Activated CD8-positive, alpha-beta memory T cell treated with anti-CD3 and anti-CD28 coated beads for 48 hours (primary cell): ENCODE data around the gene MAP3K5.
"Not testable (repeated sequence)": the region's sequence is repeated elsewhere in the genome, so short reads cannot be mapped to it uniquely, and the experiment has no call there.

Experiments
- DNase-seq, 3 experiments: peaks; one replicate each; pipeline ENCODE4 v3.0.0-alpha.2; 2020; ENCODE audit warnings: low read depth in 2 of 3, low spot score in 2 of 3

The MAP3K5 gene

GRCh38 chr6:136612666-136613389 is 179.4 kb downstream of the MAP3K5 start:
- DNase-seq: no peak

GRCh38 chr6:136611746-136612145 is 180.5 kb downstream of the MAP3K5 start:
- no peak for DNase-seq

GRCh38 chr6:136611133-136611532 is 181.1 kb downstream of the MAP3K5 start:
- DNase-seq: no peak

GRCh38 chr6:136609873-136610706 is 182.2 kb downstream of the MAP3K5 start:
- DNase-seq: no peak

- no peak for DNase-seq
Measured at GRCh38 chr6:136608991-136609390, 183.3 kb downstream of the MAP3K5 start.

- peak; percentile 31 to 74 (median 62) for DNase-seq
Measured at GRCh38 chr6:136607932-136608772, 184.1 kb downstream of the MAP3K5 start.

- DNase-seq: no peak
Measured at GRCh38 chr6:136607204-136607931, 184.9 kb downstream of the MAP3K5 start.

GRCh38 chr6:136604928-136605510 is 187.3 kb downstream of the MAP3K5 start:
- DNase-seq: no peak

- no peak for DNase-seq
Measured at GRCh38 chr6:136604328-136604825, 187.9 kb downstream of the MAP3K5 start.

GRCh38 chr6:136600818-136601217 is 191.5 kb downstream of the MAP3K5 start:
- DNase-seq: no peak

GRCh38 chr6:136599329-136600011 is 192.8 kb downstream of the MAP3K5 start:
- no peak for DNase-seq

- DNase-seq: no peak
Measured at GRCh38 chr6:136598048-136598447, 194.2 kb downstream of the MAP3K5 start.

- no peak for DNase-seq
Measured at GRCh38 chr6:136594671-136595070, 197.6 kb downstream of the MAP3K5 start.

- peak in 1 of 3 experiments; percentile 20 for DNase-seq
Measured at GRCh38 chr6:136593748-136594490, 198.4 kb downstream of the MAP3K5 start.

GRCh38 chr6:136592930-136593673 is 199.2 kb downstream of the MAP3K5 start:
- no peak for DNase-seq

- DNase-seq: no peak
Measured at GRCh38 chr6:136591617-136592016, 200.7 kb downstream of the MAP3K5 start.

- DNase-seq: not testable (repeated sequence)
Measured at GRCh38 chr6:136590846-136591245, 201.4 kb downstream of the MAP3K5 start.

- no peak for DNase-seq
Measured at GRCh38 chr6:136587527-136587926, 204.8 kb downstream of the MAP3K5 start.
